GM19467 (cell line): Measurements from ENCODE around the gene SMR3A.

Experiments
- ATAC-seq: cut with Tn5 transposase; IDR thresholded peaks from one replicate; pipeline ENCODE4 v1.9.1; 2021; ENCODE audit warnings: mild to moderate bottlenecking, moderate library complexity; ENCODE audit not compliant: unreplicated experiment

The SMR3A gene

GRCh38 chr4:70360460-70360859 is at the start of gene SMR3A:
Gene SMR3A (plus strand): TSS chr4:70360760. CDS start chr4:70362116, 1,356 bp downstream.
- ATAC-seq = no peak

DNA sequence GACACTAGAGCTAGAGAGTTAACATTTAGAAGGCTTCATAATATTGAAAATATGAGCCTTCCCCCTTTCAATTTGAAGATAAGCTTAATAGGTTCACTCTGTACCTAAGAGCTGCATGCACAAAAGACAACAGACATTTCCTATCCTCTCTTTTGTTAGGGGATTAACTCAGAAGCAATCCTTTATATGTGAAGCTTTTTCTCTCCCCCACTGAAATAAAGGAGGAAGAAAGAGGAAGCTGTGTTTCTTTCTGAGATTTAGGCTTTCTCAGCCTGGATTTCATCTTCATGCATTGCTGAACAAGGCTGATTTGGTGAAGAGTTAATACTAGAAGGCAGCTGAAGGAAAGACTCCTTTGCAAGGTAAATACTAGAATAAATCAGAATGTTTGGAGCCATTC is 46.8 kb upstream of the SMR3A start:
- no peak for ATAC-seq

- peak; percentile 81 for ATAC-seq
These were observed 44.6 kb upstream of the SMR3A start for GRCh38 chr4:70315928-70316327.

GRCh38 chr4:70326052-70326451 is 34.5 kb upstream of the SMR3A start:
- no peak for ATAC-seq

GRCh38 chr4:70334681-70335080 is 25.9 kb upstream of the SMR3A start, which contains the start of gene CABS1:
Gene CABS1 (plus strand): TSS chr4:70334981. CDS start chr4:70335040, 59 bp downstream.
- ATAC-seq = no peak

- ATAC-seq = no peak
These were observed 24.5 kb upstream of the SMR3A start for GRCh38 chr4:70336043-70336442.

DNA sequence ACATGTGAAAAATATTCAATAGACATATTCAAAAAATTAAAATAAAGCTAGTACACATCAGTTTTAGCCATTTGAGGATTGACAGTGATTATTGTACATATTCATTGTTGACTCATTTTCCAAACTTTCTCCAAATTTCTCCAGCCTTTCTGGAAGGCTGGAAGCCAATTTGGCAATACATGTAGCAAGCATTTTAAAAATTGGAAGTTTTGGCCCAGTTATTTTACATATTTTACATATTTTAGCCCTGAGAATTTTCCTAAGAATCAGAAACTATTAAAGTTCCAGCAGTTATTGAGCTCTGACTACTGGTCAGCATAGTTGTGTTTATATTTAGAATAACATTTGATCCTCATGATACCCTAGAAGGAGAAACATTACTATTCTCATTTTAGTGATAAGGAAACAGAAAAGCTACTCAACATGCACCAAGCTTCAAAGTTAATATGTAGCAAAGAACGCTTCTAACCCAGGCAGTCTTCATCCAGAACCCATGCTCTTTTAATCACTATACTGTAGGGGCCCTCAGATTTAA is 22.6 kb upstream of the SMR3A start:
- ATAC-seq = no peak

DNA sequence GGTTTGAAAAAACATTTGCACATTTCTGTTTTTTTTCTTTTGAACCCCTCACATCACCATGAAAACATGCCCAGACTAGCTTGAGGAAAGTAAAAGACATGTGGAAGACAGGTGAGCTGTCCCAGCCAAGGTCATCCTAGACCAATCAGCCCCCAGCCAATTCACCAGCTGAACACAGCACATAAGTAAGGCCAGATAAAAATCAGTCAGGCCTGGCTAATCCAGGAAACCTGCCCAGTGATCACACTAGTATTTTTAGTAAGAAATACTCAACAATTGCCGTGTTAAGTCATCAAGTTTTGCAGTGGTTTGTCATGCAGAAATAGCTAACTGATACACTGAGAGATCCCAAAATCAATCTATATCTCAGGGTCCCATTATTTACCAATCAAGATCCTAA is 4.4 kb upstream of the SMR3A start:
- no peak for ATAC-seq

- ATAC-seq = no peak
These were observed 1.4 kb upstream of the SMR3A start for GRCh38 chr4:70359115-70359661.

GRCh38 chr4:70364002-70364401 is 3.4 kb downstream of the SMR3A start:
- ATAC-seq = no peak

DNA sequence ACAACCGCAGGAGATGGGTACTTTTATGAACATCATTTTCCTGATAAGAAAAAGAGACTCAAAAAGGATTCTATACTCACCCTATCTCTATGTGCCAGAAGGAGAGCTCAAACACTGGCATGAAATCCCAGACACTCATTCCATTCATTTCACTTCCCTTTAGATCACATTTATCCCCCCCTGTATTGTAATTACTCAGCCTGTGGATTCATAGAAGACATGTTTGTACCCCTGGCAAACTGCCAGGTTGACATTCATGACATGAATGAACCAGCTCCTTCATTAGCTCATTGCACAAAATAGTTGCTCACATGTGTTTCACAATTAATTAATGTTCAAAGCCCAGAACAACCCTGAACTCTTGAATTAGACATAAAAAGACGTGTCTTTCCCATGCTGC is 4.9 kb downstream of the SMR3A start:
- ATAC-seq = no peak

DNA sequence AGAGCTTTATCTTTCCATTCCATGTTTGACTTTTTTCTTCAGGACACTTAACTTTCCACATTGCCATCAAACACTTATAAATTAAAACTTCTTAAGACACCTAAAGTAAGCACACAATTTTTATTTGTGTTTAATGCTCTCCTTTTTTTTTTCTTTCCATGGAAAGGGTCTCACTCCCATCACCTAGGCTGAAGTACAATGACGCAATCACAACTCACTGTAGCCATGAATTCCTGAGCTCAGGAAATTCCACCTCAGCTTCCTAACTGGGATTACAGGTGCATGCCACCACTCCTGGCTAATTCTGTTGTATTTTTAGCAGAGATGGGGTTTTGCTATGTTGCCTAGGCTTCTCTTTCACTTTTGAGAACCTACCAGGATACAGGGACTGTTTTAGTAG is 7.3 kb downstream of the SMR3A start:
- ATAC-seq = no peak

- no peak for ATAC-seq
These were observed 11.4 kb downstream of the SMR3A start for GRCh38 chr4:70371987-70372386.

GRCh38 chr4:70372760-70373159 is 12.2 kb downstream of the SMR3A start:
- ATAC-seq = no peak

DNA sequence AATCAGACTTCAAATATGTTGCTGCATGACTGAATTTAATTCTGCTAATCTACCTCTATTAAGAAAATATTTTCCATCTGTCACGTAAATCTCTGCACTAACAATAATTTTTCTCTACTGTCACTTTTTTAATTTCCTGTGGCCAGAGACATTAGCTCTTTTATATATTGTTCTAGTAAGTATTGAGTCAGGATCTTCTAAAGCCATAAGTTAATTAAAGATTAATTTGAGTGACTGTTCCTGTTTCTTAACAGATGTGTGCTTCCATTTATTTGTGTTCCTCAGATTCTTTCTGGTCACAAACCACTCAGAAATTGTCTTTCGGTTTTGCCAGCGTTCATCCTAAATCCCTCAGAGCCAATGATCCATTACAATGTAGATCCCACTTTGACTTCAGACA is 20.0 kb downstream of the SMR3A start:
- no peak for ATAC-seq

GRCh38 chr4:70382691-70383181 is 22.2 kb downstream of the SMR3A start, which contains the start of gene SMR3B:
Gene SMR3B (plus strand): TSS chr4:70383131. CDS start chr4:70384511, 1,380 bp downstream.
- no peak for ATAC-seq

DNA sequence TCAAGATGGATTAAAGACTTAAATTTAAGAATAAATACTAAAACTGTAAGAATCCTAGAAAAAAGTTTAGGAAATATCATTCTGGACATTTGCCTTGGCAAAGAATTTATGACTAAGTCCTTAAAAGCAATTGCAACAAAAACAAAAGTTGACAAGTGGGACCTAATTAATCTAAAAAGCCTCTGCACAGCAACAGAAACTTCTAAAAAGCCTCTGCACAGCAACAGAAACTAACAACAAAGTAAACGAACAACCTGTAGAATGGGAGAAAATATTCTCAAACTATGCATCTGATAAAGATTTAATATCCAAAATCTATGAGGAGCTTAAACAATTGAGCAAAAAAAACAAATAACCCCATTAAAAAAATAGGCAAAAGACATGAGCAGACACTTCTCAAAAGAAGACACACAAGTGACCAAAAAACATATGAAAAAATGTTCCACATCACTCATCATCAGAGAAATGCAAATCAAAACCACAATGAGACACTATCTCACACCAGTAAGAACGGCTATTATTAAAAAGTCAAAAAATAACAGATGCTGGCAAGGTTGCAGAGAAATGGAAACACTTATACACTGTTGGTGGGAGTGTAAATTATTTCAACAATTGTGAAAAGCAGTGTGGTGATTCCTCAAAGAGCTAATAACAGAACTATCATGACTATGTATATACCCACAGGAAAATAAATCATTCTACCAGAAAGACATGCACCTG is 31.7 kb downstream of the SMR3A start:
- peak; percentile 60 for ATAC-seq

GRCh38 chr4:70397580-70397979 is 37.0 kb downstream of the SMR3A start, which contains the start of gene OPRPN:
Gene OPRPN (plus strand): TSS chr4:70397940. CDS start chr4:70399286, 1,346 bp downstream.
- ATAC-seq = no peak

GRCh38 chr4:70399319-70399718 is 38.8 kb downstream of the SMR3A start:
- peak; percentile 82 for ATAC-seq

GRCh38 chr4:70402762-70403161 is 42.2 kb downstream of the SMR3A start:
- ATAC-seq = no peak

DNA sequence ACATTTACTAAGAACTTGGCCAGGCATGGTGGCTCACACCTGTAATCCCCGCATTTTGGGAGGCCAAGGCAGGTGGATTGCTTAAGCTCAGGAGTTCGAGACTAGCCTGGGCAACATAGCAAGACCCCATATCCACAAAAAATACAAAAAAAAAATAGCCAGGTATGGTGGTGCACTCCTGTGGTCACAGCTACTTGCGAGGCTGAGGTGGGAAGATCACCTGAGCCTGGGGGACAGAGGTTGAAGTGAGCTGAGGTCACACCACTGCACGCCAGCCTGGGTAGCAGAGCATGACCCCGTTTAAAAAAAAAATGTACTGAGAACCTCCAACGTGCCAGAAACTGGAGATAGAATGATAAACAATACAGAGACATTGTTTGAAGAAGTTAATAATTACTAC is 45.2 kb downstream of the SMR3A start:
- ATAC-seq = peak; percentile 58
